NCI-H748 treated with DMSO at 0.1 percent for 48 hours (cell line): Measurements from ENCODE around the gene STX11.

Source experiments
- DNase-seq: peaks from one replicate; lab custom pipeline; 2025; lab: John Stamatoyannopoulos, UW

The STX11 gene

DNA sequence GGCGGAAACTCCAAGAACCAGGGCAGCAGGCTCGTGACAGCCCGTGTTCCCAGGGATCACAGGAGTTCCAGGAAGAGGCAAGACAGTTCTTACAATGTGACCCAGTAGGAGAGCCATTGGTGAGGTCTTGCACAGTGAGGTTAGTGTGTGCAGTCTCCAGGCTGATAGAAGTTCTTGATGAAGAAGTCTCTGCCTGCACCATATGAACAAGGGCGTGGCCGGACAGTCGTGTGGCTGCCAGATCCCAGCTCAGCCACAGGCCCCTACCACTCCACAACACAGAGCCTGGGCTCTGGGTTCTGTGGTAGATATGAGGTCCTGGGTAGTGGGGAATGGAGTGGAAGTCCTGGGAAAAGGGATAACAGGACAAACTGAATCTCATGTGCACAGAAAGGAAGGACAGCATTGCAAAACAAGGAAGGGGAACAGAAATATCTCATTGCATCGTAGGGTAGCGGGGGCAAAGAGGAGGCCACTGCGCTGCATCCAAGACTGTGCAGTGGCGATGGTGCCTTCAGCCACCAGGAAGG, 65.2 kb downstream of the STX11 start:
- no peak for DNase-seq

DNA sequence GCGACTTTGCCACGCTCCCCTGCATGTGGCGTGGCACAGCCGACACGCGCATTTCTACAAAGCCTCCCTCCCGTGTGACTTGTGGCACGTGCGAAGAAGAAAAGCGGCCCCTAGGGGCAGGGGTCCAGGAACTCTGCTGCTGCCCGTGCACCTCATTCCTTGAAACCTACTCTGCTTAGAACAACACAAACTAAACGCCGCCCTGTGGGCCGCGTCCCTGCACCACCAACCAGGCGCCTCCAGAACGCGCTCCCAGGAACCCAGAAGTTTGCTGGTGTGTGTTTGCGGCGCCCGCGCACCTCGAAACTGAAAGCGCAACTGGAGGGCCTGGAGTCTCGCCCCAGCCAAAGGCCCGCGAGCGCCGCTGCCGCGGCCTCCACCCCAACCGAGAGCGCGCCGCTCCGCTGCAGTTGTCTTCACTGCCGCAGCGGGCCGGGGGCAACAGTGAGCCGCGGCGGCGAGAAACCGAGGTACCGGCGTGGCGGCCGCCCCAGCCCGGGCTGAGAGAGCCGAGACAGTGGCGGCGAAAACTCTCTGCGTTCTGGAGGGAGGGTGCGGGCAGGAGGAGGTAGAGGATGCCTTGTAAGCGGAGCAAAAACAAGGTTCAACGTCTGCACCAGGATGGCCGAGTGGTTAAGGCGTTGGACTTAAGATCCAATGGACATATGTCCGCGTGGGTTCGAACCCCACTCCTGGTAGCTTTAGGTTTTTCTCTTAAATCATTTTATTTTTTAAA, 65.8 kb downstream of the STX11 start:
- peak; percentile 94 for DNase-seq

DNA sequence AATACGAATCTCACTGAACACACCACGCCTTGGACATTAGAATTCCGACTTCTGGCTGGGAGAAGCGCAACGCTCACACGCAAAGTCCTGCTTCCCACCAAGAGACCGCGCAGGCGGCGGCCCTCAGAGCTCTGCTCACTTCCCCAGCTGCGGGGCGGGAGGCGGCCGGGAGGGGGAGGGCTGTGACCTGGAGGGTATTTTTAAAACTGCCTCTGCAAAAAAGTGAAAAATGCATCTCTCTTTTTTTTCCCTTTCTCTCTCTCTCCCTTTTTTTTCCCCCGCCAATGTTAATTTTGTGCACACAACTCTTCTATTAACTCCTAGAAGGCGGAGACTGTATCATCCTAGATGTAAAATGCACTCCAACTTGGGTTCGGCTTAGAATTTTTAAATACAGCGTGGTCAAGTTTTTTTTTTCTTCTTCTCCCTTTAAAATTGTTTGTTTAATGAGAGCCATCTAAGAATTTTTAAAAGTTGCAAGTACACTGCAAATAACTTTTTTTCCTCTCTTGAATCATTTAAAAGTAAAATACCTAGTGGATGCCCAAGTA, 66.4 kb downstream of the STX11 start:
- DNase-seq = no peak

DNA sequence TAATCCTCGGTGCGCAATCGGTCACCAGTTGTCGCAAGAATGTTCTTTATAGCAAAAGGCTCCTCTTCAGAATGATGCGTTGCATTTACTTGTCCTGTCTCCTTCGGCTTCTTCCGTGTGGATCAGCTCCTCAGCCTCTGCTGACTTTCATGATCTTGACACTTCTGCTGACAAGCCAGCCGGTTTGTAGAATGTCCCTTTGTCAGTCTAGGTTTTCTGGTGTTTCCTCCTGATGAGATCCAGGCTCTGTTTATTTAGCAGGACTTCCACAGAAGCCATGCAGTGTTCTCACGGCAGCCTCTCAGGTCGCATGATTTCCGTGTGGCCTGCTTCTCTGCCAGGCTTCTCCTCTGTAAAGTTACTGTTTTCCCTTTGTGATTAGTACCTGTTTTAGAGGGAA, 66.9 kb downstream of the STX11 start:
- DNase-seq = no peak

DNA sequence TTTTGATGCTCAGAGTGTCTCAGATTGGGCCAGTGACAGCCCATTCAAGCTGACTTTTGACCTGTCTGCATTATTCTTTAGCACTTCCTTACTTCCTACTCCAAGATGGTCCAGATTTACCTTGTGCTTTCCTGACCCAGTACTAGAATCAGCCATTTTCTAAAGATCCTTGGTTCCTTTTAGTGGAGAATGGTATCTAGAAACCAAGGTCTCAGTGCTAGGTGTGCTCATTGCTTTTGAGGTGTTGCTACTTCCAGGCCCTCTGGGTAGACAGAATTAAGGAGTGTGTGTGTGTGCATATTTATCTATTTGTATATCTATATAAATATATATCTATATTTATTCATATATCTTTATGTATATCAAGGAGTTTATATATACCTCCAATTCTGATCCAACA, 67.5 kb downstream of the STX11 start:
- DNase-seq = no peak

DNA sequence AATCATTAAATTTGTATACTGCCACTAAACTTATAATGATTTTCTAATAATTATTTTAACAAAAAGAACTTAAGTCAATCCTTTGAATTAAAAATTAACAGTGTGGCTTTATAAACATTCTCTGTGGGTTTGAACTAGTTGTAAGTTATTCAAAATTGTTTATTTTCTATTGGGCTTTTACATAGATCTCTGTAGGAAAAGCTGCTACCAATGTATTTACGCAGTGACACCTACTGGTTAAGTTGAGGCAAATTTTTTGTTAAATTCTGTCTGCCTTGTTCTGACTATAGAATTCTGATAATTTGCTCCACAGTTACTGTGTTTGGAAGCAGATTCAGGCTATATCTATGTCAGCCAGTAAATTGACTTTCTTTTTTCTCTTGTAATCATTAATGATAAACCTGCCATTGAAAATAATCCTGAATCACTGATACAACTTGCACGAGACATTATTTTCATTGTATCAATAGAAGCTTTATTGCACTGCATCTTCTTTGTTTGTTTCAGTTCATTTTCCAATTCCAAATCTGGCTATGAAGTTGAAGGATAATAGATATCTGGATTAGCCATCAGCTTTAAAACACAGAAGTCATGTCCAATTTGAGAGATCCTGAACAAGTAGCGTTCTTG, 68.9 kb downstream of the STX11 start:
- DNase-seq = peak; percentile 61

DNA sequence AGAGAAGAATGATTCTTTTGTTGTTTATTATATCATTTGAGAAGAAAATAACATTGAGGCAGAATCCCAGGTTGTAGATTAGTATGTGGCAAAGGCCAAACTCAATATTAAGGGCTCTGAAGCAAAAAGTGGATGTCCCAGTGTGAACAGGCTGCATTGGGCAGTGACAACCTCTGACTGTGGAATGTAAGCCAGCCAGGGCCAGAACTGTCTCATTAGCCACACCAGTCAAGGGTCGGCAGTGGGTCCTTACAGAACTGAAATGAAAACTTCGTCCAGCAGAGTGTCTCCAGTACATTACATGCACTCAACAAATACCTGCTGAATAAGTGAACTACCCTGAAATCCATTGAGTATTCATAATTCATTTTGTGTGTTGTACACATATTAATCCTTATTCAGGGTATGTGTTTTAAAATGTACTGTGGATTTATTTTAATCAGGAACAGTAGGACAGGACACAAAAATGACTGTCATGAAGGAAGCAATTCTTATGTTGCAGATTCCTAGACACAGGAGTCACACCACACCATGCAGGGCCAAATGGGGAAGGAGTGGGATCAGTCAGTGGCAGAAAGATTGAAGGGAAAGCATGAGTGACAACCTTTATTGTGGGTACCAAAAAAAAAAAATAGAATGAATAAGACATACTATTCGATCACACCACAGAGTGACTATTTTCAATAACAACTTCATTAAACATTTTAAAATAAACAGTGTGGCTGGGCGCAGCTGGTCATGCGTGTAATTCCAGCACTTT, 69.9 kb downstream of the STX11 start:
- no peak for DNase-seq

DNA sequence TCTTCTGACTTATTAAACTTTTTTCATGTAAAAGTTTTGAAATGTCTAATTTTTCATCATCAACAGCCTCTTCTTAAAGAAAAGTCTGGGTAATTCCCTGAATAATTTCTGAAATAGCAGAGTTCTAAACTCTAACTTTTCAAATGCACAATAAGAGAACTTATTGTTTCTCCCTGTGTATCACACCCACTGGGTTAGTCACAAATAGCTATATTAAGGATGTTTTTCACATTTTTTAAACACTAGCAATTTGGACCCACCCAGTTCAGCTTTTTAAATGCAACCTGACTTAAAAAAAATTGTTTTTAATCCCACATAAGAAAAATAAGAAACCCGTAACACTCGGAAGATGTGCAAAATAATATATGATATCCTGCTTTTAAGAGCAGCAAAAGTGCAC, 73.4 kb downstream of the STX11 start:
- DNase-seq = no peak

DNA sequence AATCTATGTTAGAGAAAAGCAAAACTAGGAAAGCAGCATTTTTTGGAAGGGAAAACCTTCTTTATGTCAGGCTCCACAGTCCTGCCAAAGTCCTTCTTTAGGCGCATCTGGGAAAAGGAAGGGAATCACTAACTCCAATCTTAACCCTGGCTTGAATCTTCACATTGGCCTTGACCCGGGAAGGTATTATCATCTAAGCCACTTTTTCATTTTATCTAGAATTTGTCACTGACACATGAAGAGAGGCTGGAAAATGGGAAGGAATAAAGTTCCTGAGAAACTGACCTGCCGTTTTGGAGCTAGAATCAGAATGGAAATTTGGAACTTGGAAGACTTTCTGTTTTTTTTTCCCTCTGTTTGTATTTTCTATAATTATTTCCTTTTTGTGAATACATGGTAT, 81.4 kb downstream of the STX11 start:
- no peak for DNase-seq

DNA sequence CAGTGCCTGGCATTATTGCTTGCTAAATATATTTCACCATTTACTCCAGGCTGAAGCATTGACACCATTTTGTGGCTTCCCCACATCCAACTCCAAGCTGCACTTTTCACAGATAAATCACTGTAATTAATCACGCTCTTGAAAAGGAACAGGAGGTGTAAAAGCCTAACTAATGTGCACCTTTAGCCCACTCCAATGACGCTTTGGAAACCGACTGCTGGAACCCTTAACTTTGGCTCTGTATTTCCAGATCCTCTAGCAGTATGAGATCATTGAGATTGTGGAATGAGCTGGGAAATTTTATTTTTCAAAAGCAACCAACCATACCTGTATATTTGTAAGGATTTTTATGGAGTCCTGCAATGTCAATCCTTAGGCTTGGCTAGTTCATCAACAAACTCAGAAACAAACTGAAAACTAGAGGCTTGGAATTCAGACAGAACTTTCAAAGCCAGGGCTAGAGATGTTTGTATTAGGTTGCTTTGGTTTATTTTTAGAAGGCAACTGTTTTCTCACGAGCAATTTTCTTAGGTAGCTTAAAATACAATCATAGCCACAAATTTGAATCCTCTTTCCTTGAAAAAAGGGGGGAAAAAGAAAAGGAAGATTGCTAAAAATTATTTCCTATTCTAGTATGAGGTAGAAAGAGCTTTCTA, 82.0 kb downstream of the STX11 start:
- DNase-seq = no peak

DNA sequence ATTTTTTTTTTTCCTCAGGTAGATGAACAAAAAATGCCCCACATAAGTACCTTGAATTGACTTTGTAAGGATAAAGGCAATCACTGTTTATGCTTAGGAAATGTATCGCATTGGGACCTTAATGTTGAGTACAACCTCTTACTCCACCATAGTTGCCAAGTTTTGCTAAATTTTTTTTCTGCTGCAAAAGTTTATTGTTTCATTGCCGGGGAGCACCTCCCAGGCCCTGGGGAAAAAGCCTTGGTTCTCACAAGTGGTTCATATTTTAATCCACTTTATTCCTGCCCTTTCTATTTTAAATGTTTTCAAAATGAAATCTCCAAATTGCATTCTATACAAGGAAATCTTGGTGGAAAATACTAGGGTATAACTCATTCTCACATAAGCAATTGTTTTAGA, 82.5 kb downstream of the STX11 start:
- DNase-seq = no peak

DNA sequence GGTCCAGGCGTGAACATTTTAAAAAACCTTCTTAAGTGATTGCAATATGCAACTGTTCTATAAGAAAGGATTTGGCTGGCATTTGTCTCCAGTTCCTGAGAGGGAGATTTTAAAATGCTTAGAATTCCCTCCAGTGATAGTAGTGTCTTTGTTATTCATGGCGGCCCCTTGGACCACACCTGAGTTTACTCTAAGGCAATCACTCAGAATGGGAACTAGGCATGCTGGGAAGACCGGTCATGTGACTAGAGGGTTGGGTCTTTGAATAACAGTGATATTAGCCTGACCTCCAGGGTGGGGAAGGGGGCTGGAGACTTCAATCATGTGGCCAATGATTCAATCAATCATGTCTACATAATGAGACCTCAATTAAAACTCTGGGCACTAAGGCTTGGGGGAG, 84.1 kb downstream of the STX11 start:
- DNase-seq = no peak

DNA sequence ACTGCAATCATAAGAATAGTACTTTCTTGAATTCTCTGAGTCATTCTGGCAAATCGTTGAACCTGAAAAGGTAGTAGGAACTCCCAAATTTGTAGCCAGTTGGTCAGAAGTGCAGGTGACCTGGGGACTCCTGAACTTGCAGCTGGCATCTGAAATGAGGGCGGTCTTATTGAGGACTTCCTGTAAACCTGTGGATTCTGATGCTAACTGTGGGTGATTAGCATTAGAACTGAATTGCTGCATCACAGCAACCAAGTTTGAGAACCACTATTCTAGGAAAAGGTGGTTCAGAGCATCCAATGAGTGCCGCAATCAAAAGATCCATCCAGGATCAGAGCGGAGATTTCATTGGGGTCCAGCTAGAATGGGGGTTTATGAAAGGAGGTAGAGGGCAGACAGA, 84.6 kb downstream of the STX11 start:
- no peak for DNase-seq
